Panc1 (cell line): ENCODE measurements around the gene PUSL1.

Experiments
- POLR2AphosphoS5 ChIP-seq: IDR thresholded peaks from 2 replicates; pipeline ENCODE4 v1.6.1; 2012; ENCODE audit warnings: mild to moderate bottlenecking, low read depth, low read length, moderate library complexity
- SIN3A ChIP-seq: IDR thresholded peaks from 2 replicates; pipeline ENCODE4 v1.6.1; 2012; ENCODE audit warnings: low read depth, mild to moderate bottlenecking, low read length, moderate library complexity, borderline replicate concordance; ENCODE audit not compliant: insufficient read depth

DNA sequence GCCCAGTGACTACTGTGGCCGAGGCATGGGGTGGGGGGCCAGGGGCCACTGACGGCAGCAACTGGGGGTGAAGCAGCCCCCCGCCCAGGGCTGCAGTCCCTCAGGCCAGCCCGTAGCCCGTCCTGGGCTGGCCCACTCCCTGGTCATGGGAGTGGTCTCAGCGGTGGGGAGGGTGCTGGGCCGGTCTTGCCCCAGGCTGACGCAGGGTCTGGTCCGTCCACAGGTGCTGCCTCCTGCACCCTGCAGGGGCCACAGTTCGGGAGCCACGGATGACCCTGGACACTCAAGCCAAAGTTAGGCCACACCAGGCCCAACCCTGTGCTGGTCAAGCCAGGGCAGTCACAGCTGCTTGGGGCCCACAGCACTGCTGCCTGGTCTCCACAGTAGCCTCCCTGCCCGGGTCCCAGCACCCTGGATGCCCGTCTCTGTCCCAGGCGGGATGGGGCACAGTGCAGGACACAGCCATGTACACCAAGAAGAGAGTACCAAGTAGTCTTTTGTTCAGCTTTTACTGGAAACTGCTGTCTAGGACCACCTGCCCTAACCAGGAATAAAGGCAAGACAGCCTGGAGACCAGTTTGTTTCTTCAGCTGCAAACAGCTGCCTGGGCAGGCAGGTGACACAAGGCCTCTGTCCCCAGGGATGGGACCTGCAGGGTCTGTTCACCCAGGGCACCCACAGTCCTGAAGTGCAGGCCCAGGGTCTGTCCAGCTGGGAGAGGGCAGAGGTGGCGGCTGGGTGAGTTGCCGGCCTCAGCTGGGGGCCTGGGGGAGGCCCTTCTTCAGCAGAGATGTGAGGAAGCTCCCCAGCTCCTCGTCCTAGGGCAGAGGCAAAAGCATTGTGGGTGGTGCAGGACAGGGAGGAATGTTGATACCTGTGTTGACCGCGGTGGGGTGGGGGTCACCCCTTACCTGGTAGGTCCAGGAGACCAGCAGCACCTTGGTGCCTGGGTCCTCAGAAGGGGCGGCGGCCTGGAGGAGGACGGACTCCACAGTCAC lies 3.0 kb downstream of the PUSL1 start:
- TF ChIP-seq POLR2AphosphoS5 (no peak; the same call in 1 of the 2 replicates), SIN3A (no peak)
